ENCODE measurements around the gene TOX4.

DNA sequence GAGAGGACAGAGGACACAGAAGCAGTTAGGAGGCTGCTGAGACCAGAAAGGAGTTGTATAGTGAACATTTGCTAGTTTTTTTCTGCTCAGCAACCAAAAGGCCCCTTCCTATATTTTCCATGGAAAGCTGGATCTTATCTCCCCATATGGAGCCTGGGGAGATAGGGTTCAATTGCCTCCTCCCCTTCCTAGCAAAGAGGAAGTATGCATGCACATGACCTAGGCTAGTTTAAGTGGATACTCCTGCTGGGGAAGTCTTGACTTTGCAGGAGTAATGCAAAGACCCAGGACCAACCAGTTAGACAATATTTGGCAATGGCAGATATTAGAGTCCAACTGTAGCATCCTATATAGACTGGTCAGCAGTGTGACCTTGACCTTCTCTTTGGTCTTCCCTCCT, 36.1 kb upstream of the TOX4 start:
- TF ChIP-seq, protein P1, sequence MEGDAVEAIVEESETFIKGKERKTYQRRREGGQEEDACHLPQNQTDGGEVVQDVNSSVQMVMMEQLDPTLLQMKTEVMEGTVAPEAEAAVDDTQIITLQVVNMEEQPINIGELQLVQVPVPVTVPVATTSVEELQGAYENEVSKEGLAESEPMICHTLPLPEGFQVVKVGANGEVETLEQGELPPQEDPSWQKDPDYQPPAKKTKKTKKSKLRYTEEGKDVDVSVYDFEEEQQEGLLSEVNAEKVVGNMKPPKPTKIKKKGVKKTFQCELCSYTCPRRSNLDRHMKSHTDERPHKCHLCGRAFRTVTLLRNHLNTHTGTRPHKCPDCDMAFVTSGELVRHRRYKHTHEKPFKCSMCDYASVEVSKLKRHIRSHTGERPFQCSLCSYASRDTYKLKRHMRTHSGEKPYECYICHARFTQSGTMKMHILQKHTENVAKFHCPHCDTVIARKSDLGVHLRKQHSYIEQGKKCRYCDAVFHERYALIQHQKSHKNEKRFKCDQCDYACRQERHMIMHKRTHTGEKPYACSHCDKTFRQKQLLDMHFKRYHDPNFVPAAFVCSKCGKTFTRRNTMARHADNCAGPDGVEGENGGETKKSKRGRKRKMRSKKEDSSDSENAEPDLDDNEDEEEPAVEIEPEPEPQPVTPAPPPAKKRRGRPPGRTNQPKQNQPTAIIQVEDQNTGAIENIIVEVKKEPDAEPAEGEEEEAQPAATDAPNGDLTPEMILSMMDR (IDR thresholded peaks at IDR 0.05) = no peak
- TF ChIP-seq POLR2A (IDR thresholded peaks at IDR 0.05) = no peak
